Prostate gland (tissue), 2 donors: Measurements from ENCODE around the gene ALKBH5.
A peak's percentile ranks its signal among the peaks of the same experiment; 100 is the strongest.

Source experiments
- CTCF ChIP-seq, 4 experiments: fragments of 200-600 bp in 2 of 4; fragments of 450-650 bp in 2 of 4; sonication (generic) in 2 of 4; IDR thresholded peaks; 1 replicate in 3 of 4; 2 replicates in 1 of 4; pipeline ENCODE4 v1.5.1; 2016 to 2019; ENCODE audit warnings: antibody characterized with exemption in 4 of 4, mild to moderate bottlenecking in 2 of 4, moderate library complexity in 2 of 4
- POLR2A ChIP-seq: fragments of 450-650 bp; IDR thresholded peaks from one replicate; pipeline ENCODE4 v1.6.1; 2016; ENCODE audit warnings: antibody characterized with exemption, mild to moderate bottlenecking
- POLR2AphosphoS5 ChIP-seq: sonication (generic); formaldehyde crosslinking; IDR thresholded peaks from one replicate; pipeline ENCODE4 v1.6.1; 2017; ENCODE audit warnings: antibody characterized with exemption

GRCh38 chr17:18182978-18183333, 672 bp upstream of the ALKBH5 start:
- TF ChIP-seq POLR2AphosphoS5 (no peak), CTCF (IDR thresholded peaks at IDR 0.05) (no peak), POLR2A (peak; percentile 46)
